Kasumi-1 (cell line): ENCODE data around the gene MAGEA4.
"Not testable (repeated sequence)": the region's sequence is repeated elsewhere in the genome, so short reads cannot be mapped to it uniquely, and the experiment has no call there.

Source experiments
- DNase-seq, 2 experiments: peaks; one replicate each; lab custom pipeline; 2025; lab: John Stamatoyannopoulos, UW

MAGEA4 gene, protein sequence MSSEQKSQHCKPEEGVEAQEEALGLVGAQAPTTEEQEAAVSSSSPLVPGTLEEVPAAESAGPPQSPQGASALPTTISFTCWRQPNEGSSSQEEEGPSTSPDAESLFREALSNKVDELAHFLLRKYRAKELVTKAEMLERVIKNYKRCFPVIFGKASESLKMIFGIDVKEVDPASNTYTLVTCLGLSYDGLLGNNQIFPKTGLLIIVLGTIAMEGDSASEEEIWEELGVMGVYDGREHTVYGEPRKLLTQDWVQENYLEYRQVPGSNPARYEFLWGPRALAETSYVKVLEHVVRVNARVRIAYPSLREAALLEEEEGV

GRCh38 chrX:151912780-151913179 lies at the start of gene MAGEA4:
Gene MAGEA4, plus strand, starts transcription at chrX:151912889. Its CDS starts 10,776 bp downstream, at chrX:151923665.
- DNase-seq = no peak

- DNase-seq = no peak
Observed at GRCh38 chrX:151870602-151871001, 42.1 kb upstream of the MAGEA4 start.

DNA sequence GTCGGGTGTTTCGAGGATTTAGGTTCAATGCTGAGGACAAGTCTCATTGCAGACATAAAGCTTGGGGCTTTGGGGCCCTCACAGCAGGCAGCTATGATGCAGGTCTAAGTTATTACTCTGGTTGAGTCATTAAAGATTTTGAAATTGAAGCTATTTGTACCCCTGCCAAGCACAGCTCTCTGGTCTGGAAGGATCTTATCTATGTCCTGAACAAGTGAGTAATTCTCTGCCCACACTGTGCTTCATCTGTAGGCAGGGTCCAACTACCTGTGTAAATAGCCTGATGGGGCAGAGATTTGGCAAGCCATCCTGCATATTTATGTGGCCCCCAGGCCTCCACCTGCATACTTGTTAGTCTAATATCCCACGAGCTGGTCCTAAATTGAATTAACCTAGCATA lies 41.4 kb upstream of the MAGEA4 start:
- no peak for DNase-seq

DNA sequence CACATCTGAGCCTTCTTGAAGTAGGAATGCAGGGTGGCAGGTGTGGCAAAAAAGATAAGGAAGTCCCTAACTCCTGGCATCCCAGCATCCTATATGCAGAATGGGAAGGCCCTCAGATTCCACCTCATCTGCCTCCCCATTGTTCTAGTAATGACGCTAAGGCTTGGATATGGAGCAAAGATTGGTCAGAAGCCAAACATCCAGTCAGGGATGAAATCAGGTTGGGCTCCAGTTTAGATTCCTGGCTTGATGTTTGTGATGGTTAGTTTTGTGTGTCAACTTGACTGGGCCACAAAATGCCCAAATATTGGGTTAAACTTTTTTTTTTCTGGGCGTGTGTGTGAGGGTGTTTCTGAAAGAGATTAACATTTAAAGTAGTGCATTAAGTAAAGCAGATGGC lies 39.6 kb upstream of the MAGEA4 start:
- no peak for DNase-seq

DNA sequence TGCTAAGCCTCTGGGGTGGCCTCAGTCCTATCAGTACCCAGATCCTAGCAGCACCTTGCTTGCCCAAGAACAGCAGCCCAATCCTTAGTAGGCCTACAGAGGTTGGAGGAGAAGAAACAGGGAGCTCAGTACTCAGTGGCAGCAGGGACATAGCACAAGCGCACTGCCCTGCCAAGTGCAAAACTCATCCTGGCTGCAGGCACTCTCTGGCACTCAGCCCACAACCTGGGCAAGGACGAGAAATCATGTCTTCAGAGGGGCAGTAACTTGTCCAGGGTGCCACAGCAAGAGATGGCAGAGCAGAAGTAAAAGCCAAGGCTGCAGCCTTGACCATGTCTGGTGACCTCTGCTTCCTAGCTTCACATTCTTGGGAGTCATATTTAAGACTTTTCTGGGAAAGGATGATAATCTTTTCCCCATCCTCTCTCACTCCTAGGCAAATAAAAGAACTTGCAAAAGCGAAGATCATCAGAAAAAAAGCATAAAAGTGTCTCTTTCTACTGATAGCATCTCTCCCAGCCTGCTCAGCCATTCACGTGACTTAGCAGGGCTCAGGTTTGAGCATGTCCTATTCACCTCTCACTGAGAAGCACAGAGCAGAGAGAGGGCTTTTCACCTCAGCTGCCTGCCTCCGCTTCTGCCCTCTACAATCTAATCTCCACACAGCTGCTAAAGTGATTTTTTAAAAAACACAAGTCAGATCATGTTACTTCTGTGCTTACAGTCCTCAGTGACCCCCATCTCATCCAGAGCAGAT lies 37.2 kb upstream of the MAGEA4 start:
- no peak for DNase-seq

DNA sequence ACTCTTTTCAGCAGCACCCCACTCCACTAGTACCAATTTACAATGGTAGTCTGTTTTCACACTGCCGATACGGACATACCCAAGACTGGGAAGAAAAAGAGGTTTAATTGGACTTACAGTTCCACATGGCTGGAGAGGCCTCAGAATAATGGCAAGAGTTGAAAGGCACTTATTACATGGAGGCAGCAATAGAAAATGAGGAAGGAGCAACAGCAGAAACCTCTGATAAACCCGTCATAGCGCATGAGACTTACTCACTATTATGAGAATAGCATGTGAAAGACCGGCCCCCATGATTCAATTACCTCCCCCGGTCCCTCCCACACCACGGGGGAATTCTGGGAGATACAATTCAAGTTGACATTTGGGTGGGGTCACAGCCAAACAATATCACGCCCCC lies 34.1 kb upstream of the MAGEA4 start:
- no peak for DNase-seq

GRCh38 chrX:151879856-151880255 lies 32.8 kb upstream of the MAGEA4 start:
- no peak for DNase-seq

GRCh38 chrX:151880895-151881294 lies 31.8 kb upstream of the MAGEA4 start:
- no peak for DNase-seq

DNA sequence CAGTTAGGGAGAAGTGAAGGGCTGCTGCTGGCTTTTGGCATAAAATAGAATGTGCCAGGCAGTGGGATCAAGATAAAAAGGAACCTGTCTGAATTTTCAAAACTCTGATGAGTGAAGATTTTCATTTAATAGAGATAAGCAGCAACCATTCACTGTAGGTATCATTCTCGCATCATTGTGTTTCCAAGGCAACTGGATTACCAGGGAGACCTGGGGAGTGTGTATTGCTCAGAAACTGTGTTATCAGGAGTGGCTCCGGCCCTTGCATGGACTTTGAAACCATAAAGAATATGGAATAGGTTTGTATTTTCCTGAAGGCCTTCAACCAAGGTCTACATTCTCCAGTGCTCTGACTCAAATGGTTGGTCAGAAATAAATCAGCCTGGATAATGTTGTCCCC lies 23.3 kb upstream of the MAGEA4 start:
- no peak for DNase-seq

GRCh38 chrX:151896734-151897474 lies 15.8 kb upstream of the MAGEA4 start:
- no peak for DNase-seq

DNA sequence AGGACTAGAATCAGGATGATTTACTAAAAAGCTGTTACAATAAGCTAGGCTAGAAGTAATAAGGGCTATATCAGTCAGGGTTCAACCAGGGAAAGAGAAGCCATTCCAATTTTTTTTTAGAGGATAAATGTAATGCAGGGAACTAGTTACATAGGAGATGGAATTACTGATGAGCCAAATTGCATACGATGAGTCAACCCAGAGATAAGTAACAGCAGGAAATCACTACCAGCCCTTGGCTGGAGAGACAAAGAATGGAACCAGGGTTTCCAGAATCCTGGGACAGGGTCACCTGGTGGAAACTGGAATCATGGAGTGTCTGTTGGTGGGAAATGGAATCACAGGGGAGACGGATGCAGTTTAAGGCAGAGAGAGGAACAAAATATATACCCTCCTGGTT lies 13.1 kb upstream of the MAGEA4 start:
- DNase-seq = no peak

- no peak for DNase-seq
Observed at GRCh38 chrX:151901826-151902225, 10.9 kb upstream of the MAGEA4 start.

- no peak for DNase-seq
Observed at GRCh38 chrX:151902813-151903591, 9.7 kb upstream of the MAGEA4 start.

DNA sequence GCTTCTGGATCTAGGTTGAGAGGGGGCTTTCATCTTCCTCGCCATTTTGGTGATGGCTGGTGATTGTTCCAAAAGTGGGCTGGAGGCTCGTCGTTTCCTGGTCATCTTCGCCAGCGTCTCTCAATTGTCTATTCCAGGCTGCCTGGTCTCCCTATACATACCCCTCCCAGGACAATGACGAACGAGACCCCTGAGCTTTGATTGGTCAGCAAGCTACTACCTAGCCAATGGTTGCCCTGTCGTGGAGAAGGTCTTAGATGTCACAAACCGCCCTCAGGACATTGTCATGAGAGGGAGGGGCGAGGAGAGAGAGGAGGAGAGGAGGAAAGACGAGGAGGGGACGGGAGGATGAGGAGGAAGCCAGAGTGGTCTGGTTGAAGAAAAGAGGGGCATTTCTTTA lies 7.7 kb upstream of the MAGEA4 start:
- no peak for DNase-seq

GRCh38 chrX:151912221-151912620 lies 468 bp upstream of the MAGEA4 start:
- DNase-seq = no peak

GRCh38 chrX:151918736-151919135 lies 6.0 kb downstream of the MAGEA4 start:
- not testable (repeated sequence) for DNase-seq

DNA sequence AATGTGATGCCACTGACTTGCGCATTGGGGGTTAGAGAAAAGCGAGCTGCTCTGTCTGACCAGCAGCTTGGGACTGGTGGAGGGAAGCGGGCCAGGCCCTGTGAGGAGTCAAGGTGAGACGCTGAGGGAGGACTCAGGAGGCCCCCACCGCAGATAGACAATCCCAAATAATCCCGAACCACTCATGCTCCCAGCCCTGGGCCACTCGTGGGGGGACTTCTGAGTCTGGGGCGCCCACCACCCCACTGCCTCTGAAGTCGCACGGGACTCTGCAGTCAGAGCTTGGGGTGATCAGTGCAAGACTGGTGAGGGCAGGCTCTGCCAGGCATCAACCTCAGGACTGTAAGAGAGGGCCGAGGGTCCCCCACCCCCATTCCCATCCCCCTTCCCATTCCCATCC lies 6.9 kb downstream of the MAGEA4 start:
- DNase-seq = no peak

- no peak for DNase-seq
Observed at GRCh38 chrX:151920101-151920500, 7.4 kb downstream of the MAGEA4 start.

DNA sequence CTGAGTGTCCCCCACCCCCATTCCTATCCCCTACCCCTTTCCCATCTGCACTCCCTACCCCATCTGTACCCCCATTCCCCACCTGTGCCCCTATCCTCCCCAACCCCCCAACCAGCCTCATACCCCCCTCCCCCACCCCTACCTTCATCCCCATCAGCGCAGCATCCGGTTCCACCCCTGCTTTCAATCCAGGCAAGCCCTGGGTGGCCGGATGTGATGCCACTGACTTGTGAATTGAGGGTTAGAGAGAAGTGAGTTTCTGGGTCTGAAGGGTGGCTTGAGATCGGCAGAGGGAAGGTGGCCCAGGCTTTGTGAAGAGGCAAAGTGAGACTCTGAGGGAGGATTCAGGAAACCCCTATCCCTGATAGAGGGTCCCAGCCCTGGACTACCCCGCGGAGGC lies 7.8 kb downstream of the MAGEA4 start:
- DNase-seq = no peak

DNA sequence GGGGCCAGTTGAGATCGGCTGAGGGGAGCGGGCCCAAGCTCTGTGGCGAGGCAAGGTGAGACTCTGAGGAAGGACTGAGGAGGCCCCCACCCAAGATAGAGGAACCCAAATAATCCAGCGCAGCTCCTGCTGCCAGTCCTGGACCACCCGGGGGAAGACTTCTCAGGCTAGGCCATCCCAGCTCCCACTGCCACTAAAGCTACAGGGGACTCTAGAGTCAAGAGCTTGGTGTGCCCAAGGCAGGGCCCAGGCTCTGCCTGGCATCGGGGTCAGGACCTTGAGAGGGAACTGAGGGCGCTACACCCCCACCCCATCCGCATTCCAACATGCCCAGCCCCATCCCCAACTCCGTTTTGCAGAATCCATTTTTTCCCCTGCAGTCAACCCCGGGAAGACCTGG lies 8.6 kb downstream of the MAGEA4 start:
- no peak for DNase-seq

GRCh38 chrX:151921866-151922265 lies 9.2 kb downstream of the MAGEA4 start:
- DNase-seq = no peak

DNA sequence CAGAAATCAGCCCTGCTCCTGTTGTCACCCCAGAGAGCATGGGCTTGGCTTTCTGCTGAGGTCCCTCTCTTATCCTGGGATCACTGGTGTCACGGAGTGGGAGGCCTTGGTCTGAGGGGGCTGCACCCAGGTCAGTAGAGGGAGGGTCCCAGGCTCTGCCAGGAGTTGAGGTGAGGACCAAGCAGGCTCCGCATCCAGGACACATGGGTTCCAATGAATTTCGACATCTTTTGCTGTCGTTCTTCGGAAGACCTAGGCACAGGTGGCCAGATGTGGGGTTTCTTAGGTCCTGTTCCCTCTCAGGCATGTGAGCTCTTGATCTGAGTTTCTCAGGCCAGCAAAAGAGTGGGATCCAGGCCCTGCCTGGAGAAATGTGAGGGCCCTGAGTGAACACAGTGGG lies 10.0 kb downstream of the MAGEA4 start:
- DNase-seq = no peak
